Measurements from ENCODE around the gene ZNF497.
"Not testable (repeated sequence)": the region's sequence is repeated elsewhere in the genome, so short reads cannot be mapped to it uniquely, and the experiment has no call there.

Gene ZNF497

DNA sequence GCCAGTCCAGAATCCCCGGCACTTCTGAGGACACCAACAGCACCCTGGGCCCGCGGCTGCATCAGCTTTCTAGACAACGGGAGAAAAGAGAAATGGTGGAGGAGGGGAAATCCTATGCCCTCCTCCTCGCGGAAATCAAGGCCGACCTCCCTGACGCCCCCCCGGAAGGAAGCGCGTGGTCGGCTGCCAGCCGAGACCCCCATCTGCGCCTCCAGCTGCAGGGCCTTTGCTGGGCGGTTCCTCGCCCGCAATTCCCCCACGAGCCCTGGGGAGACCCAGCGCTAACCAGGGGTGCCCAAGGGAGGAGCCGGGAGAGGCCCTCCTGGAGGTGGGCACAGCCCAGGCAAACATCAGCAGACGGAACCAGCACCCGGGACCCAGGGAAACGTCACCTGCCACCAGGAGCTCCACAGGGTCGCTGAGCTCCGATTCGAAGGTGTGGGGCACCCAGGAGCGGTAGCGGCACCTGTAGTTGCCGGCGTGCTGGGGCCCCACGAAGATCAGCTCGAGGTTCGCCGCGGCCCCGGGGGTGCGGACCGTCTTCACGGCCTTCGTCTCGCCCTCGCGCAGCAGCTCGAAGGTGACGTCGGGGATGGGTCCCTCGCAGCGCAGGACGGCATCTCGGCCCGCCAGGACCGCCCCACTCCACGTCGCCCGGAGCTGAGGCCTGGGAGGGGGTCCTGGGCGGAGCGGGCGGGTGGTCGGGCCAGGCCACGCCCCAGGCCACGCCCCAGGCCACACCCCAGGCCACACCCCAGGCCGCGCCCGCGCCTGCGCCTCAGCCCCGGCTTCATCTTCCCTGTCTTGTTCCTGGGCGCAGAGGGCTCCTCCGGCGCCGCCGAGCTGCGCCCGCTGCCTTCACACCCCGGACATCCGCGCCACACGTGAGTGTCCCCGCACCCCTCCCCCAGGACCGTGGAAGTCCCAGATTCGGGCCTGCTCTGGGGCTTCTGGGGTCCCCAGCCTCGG, 15.3 kb downstream of the ZNF497 start:
- FAIRE-seq = no peak

DNA sequence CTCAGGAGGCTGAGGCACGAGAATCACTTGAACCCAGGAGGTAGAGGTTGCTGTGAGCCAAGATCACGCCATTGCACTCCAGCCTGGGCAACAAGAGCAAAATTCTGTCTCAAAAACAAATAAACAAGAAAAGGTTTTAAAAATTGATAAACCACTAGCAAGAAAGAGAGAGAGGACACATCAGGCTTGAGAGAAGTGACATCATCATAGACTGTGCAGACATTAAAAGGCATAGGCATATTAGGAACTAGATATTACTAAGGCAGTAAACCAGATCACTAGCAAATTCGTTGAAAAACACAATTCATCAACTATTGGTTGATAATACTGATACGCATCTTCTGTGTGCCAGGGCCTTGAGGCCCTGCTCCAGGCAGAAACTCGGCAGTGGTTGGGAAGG, 17.0 kb downstream of the ZNF497 start:
- FAIRE-seq = no peak

DNA sequence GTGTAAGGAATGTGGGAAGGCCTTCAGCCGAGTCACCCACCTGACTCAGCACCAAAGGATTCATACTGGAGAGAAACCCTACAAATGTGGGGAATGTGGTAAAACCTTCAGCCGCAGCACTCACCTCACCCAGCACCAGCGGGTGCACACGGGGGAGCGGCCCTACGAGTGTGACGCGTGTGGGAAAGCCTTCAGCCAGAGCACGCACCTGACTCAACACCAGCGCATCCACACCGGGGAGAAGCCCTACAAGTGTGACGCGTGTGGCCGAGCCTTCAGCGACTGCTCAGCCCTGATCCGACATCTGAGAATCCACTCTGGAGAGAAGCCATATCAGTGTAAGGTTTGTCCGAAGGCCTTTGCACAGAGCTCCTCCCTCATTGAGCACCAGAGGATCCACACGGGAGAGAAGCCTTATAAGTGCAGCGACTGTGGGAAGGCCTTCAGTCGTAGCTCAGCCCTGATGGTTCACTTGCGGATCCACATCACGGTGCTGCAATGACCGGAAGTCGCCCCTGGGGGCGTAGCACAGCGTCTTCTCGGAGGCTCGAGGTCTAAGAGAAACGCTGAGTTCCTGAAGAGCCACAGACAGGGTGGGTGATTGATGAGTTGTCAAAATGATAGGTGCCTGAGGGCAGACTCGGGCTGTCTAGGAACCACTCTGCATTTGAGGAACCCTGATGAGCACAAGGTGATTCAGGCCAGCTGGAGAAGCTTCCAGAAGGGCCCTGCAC, 23.6 kb downstream of the ZNF497 start:
- FAIRE-seq = no peak

DNA sequence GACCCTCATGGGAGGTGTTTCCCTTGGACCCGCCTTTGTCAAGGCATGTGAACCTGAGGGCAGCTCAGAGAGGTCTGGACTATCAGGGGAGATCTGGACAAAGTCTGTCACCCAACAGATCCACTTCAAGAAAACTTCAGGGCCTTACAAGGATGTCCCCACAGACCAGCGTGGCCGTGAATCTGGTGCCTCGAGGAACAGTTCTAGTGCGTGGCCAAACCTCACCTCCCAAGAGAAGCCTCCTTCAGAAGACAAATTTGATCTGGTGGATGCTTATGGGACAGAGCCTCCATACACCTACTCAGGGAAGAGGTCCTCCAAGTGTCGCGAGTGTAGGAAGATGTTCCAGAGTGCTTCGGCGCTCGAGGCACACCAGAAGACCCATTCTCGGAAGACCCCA, 24.2 kb downstream of the ZNF497 start:
- FAIRE-seq = no peak

DNA sequence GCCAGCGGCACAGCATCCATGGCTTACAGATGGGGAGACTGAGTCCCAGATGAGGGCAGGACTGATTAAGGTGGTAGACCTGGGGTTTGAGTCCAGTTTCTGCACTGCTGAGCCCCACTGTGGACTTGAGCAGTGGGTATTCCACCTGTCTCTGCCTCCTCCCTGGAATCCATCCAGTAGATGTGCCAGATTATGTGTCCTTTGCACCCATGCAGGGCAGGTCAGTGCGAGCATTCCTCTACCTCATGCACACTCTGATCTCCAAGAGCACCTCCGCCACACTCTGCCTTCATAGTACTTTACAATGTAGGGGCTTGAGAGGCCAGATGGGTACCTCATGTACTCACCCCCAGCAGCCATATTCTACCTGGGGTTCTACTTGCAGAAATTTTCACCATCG, 25.7 kb downstream of the ZNF497 start:
- no peak for FAIRE-seq

DNA sequence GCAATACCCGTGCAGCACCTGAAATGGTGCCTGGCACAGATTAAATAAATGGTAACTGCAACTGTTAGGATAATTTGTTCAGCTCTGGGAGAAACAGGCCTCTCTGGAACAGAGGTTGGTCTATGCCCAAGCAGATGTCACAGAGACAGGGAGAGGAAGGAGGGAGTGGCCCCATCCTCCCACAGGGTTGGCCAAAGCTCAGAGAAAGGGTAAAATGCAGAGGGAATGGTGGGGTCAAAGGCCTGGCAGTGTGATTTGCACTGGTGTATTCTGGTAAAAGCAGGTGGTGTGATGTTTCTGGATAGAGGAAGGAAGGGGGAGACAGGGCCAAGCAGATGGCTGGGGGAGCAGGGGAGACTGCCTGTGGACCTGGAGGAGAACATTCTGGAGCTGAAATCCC, 26.3 kb downstream of the ZNF497 start:
- FAIRE-seq = no peak

DNA sequence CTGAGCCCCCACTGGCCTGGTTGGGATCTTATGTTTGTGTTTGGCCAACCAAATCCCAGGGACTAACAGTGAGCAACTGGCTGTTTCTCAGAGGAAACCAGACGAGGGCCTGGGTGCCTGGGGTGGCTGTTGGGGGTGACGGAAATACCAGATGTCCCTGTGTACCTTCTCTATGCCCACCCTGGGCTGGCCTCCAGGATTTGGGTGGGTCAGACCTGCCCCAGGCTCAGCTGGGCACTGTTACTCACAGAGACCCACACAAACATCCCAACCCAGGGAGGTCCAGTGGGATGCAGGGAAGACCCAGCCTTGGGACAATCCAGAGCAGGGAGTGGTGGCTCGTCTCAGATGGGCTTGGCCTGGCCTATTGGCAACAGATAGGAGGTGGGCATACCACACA, 26.9 kb downstream of the ZNF497 start:
- FAIRE-seq = no peak

DNA sequence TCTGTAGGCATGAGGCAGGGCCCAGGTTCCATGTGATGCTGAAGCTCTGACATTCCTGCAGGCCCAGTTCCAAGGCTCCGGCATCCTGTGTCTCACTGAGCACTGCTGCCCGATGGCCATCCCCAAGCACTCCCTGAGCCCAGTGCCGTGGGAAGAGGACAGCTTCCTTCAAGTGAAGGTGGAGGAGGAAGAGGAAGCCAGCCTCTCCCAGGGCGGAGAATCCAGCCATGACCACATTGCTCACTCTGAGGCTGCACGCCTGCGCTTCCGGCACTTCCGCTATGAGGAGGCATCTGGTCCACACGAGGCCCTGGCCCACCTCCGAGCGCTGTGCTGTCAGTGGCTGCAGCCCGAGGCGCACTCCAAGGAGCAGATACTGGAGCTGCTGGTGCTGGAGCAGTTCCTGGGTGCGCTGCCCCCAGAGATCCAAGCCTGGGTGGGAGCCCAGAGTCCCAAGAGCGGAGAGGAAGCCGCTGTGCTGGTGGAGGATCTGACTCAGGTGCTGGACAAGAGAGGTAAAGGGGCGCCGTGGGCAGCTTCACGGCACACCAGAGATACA, 27.8 kb downstream of the ZNF497 start:
- no peak for FAIRE-seq

DNA sequence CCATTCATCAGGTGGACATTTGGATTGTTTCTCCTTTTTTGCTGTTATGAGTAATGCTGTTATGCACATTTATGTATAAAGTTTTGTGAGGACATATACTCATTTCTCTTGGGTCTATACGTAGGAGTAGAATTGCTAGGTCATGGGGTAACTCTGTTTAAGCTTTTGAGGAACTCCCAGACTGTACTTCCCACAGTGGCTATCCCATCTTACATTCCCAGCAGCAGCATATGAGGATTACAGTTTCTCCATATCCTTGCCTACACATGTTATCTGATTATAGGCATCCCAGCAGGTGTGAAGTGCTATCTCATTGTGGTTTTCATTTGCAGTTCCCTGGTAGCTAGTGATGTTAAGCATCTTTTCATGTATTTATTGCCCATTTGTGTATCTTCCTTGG, 29.9 kb downstream of the ZNF497 start:
- FAIRE-seq = no peak

DNA sequence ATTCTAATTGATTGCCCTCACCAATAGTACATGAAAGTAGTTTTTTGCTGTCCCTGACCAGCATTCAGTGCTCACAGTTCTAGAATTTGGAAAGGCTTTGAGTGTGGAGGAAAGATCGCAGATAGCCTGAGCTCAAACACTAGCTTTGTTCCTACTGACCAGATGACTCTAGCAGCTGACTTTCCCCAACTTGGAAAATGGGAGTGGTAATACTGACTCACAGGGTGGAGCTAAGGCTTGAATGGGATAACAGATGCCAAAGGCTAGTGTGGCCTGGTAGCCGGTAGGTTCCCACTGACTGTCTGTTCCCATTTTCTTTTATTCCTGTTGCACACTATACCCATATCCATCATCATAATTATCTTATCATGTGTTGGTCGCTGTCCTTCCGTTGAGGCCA, 32.1 kb downstream of the ZNF497 start:
- no peak for FAIRE-seq

DNA sequence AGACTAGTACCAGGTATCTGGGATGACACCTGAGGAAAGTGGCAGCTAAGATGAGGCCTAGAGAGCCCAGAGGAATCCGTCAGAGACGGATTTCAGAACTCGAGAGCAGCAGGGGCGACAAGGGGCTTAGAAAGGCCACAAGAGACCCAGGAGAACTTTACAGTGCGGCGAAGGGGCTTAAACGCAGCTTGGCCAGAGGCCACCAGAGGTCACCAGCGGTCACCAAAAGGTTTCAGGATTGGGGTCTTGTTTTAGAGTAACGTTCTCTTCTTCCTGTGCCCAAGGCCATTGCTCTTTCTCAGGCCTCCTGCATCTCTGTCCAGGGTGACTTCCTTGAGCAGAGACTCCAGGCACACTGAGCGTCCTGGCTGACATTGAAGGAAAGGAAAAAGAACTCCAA, 33.6 kb downstream of the ZNF497 start:
- FAIRE-seq = no peak

DNA sequence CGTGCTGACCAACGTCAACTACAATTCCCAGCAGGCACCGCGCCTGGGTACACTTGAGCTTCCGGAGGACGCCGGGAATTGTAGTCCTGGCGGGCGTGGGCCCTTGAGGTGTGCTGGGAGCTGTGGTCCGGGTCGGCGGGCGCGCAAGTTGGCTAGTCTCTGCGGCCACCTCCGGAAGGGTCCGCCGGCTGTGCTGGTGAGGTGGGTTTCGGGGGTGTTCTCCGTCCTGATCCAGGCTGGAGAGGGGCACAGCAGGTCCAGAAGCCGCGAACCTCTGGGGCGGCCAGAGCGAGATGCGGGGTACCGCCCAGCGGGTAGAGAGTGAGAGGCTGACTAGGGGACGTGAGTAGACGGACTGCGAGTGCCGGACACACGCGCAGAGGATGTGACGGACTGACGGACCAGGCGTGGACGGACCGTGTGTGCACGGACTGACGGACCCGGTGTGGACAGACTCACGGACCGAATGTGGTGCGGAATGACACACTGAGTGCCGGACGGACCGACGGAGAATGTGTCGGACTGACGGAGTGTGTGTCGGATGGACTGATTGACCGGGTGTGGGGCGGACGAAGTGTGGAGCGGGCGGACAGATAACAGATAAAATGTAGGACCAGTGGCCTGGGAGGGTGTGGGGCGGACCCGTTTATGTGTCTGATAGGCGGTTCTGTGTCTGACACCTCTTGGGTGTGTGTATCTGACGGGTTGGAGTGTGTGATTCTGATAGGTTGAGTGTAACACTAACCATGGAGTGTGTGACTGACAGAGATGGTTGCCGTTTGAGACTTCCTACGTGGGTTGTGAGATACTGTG, 35.4 kb downstream of the ZNF497 start, which contains the start of gene ZSCAN22:
ZSCAN22 (plus strand) TSS at position 81 of the 813 bp plus-strand sequence. CDS start 7,809 bp downstream, outside the sequence.
- no peak for FAIRE-seq

DNA sequence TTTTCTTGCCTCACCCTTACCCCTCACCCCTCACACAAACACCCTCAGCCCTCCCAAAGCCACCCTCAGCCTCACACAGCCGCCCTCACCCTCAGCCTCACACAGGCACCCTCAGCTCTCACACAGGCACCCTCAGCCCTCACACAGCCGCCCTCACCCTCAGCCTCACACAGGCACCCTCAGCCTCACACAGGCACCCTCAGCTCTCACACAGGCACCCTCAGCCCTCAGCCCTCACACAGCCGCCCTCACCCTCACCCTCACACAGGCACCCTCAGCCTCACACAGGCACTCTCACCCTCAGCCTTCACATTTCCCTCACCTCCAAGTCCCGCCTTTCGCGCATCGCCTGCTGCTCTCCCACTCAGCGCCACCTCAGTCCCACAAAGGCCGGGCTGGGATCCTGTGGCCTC, 36.0 kb downstream of the ZNF497 start:
- FAIRE-seq = no peak

DNA sequence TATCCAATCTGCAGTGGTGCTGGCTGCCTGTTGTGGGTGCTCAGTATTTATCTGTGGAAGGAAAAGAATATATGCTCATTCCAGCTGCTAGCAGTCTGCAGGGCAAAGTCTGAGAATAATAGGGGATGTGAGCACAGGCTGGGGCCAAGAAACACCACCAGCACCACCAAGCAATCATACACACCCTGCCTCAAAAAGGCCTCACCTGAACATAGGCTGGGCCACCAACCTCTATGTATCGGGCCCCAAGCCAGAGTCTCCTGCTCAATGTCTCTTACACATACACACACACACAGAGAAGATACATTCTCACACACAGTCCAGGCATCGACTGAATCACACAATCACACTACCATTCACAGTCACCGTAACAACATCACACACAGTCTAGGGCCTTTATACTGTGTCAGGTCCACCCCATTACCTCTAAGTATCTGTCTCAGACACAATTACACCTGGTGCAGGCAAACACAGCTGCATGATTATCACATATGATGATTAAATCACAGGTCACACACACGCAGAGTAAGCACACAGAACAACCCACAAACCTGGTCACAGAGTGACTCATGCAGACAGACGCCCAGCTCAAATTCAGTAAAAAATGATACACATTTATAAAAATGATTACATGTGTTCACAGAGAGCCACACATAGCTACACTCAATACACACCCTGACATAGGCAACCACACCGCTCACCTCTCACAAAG, 37.1 kb downstream of the ZNF497 start:
- no peak for FAIRE-seq

DNA sequence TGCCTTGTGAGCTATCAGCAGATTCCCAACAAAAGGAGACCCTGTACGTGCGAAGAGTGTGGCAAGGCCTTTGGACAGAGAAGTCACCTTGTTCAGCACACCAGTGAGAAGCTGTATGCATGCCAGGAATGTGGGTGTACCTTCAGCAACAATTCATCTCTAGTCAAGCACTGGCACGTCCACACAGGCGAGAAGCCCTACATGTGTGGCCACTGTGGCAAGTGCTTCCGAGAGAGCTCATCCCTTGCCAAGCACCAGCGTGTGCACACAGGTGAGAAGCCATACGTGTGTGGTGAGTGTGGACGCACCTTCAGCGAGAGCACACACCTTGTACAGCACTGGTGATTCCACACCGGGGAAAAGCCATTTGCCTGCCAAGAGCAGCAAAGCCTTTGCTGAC, 43.3 kb downstream of the ZNF497 start:
- no peak for FAIRE-seq

DNA sequence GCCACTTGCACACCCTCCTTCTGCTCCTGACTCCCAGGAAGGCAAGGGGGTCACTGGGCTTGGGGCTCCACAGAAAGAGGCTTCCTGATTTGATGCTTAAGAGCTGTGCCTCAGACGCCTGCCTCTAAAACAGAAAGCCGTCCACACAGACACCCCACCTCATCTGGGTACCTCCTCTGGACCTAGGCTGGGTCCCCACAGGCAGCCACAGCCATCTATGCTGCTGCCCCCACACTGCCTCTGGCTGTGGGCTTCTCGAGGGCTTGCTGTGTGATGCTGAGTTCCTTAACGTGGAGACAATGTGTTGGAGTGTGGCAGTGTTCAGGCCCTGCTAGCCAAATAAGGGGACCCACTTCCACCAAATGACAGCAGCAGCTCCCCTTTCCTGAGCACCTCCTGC, 44.3 kb downstream of the ZNF497 start:
- FAIRE-seq = no peak

DNA sequence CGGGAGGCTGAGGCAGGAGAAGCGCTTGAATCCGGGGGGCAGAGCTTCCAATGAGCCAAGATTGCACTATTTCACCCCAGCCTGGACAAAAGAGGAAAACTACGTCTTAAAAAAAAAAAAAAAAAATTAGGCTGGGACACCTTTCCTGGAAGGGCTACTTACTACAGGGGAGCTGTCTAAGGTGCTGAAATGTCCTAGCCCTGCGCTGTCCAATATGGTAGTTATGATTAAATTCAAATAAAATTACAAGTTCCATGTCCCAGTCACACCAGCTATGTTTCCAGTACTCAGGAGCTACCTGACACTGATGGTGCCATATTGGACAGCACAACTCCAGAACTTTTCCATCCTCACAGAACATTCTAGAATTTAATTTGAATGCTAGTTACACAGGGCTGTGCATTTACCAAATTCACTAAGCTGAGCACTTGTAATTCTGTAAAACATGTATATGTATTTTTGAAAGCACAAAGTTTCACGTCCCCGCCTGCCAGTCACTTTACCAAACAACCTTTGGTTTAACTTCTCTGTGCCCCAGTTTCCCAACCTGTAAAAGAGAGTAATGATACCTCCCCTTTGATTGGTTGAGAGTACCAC, 45.0 kb downstream of the ZNF497 start:
- no peak for FAIRE-seq

DNA sequence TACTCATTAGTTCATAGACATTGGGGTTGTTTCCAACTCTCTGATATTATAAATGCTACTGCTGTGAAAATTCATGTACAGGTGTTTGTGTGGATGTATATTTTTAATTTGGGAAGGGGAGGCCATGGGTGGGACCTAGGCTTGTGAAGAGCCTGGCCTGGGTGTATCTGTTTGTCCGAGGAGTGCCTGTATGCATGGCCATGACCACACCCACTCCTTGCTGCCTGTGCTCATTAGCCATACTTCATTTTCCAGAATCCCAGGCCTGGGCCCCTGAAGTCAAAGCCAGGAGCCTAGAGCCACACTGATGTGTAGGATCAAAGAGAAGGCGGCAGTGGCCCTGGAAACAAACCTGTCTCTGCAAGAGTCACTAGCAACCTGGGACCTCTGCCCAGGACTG, 47.0 kb downstream of the ZNF497 start:
- FAIRE-seq = no peak

DNA sequence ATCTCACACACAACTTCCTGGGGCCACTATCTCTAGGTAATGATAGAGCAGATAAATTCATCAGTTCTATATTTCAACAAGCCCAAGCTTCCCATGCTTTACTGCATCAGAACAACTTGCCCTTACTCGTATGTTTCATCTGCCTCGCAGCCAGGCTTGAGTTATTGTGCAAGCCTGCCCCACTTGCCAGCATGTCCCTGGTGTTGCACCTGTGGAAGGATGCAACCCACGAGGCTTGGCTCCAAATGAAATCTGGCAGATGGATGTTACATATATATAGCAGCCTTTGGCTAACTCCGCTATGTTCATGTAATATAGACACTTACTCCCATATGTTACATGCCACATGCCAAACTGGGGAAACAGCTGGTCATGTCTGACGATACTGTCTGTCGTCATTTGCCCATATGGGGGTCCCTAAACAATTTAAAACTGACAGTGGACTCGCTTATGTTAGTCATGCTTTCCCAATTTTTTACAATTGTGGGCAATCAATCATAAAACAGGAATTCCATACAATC, 51.1 kb downstream of the ZNF497 start:
- no peak for FAIRE-seq

DNA sequence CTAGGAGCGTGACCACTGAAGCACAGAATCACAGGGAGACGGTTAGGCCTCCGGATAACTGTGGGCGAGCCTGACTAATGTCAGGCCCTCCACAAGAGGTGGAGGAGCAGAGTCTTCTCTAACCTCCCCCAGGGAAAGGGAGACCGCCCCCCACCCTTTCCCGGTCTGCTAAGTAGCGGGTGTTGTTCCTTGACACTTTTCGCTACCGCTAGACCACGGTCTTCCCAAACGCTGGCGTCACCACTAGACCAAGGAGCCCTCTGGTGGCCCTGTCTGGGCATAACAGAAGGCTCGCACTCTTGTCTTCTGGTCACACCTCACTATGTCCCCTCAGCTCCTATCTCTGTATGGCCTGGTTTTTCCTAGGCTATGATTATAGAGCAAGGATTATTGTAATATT, 51.9 kb downstream of the ZNF497 start:
- not testable (repeated sequence) for FAIRE-seq

DNA sequence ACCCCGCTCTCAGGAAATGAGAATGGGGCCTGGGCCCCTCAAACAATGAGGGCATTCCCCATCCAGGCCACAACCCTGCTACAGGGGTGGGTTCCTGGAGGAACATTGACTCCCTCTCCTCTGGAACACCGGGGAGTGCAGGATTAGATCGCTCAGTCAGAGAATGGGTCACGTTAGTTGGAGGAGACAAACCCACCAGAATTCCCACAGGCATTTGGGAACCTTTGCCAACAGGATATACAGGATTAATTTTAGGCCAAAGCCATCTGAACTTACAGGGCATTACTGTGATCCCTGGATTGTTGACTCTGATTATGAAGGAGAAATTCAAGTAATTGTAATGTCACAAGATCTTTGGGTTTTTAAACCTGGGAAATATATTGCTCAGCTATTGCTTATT, 54.8 kb downstream of the ZNF497 start:
- FAIRE-seq = no peak
